HEK293 (cell line): Measurements from ENCODE around the gene GGTA1.

ENCODE experiments used
- CTCF ChIA-PET: fragments of 350-600 bp; formaldehyde crosslinking; extraction: SDS; loops from one replicate; lab custom pipeline; 2021; ENCODE audit warnings: antibody characterized with exemption; lab: Yijun Ruan, JAX
- POLR2A ChIA-PET: fragments of 300-600 bp; formaldehyde crosslinking; extraction: SDS; loops from one replicate; lab custom pipeline; 2020; ENCODE audit warnings: antibody characterized with exemption, inconsistent platforms; lab: Yijun Ruan, JAX
- H3K27ac ChIP-seq: fragments of 200-500 bp; sonication (Bioruptor generic); 2 replicates; pipeline ENCODE4 v1.5.1; 2014; ENCODE audit warnings: low read depth, low read length, control low read depth, inconsistent platforms; ENCODE audit errors: extremely low read depth
- H3K36me3 ChIP-seq, 2 experiments: fragments of 200-500 bp in 1 of 2; sonication (Bioruptor generic) in 1 of 2; 1 replicate in 1 of 2; 2 replicates in 1 of 2; pipeline ENCODE4 v1.5.1; 2014 to 2017; ENCODE audit warnings: inconsistent platforms in 2 of 2, low read length in 2 of 2; ENCODE audit not compliant: control insufficient read depth in 2 of 2, insufficient read depth in 1 of 2
- H3K4me1 ChIP-seq: fragments of 200-500 bp; sonication (Bioruptor generic); 2 replicates; pipeline ENCODE4 v1.5.1; 2014; ENCODE audit warnings: mild to moderate bottlenecking, low read length, inconsistent platforms; ENCODE audit not compliant: control insufficient read depth, insufficient read depth
- H3K4me3 ChIP-seq: 2 replicates; pipeline ENCODE4 v1.5.1; 2011; ENCODE audit warnings: low read depth, mild to moderate bottlenecking, control low read depth, low read length, moderate library complexity
- H3K9me3 ChIP-seq: fragments of 200-500 bp; sonication (Bioruptor generic); 2 replicates; pipeline ENCODE4 v1.5.1; 2014; ENCODE audit warnings: low read depth, low read length, inconsistent platforms; ENCODE audit not compliant: control insufficient read depth, insufficient read depth
- ATF2 ChIP-seq: fragments of 450-650 bp; formaldehyde crosslinking; IDR thresholded peaks from 2 replicates; pipeline ENCODE4 v1.5.1; 2016; ENCODE audit warnings: missing biosample characterization, missing genetic modification characterization, low read depth
- BCL11B ChIP-seq: fragments of 450-650 bp; formaldehyde crosslinking; IDR thresholded peaks from 2 replicates; pipeline ENCODE4 v1.5.1; 2016; ENCODE audit warnings: low read depth, missing biosample characterization, missing genetic modification characterization
- GLIS1 ChIP-seq: fragments of 450-650 bp; formaldehyde crosslinking; IDR thresholded peaks from 2 replicates; pipeline ENCODE4 v1.5.1; 2016; ENCODE audit warnings: missing biosample characterization, missing genetic modification characterization
- OSR2 ChIP-seq: fragments of 450-650 bp; formaldehyde crosslinking; IDR thresholded peaks from 2 replicates; pipeline ENCODE4 v1.5.1; 2016; ENCODE audit warnings: missing biosample characterization, missing genetic modification characterization
- OVOL3 ChIP-seq: fragments of 450-650 bp; formaldehyde crosslinking; IDR thresholded peaks from 2 replicates; pipeline ENCODE4 v1.5.1; 2016; ENCODE audit warnings: missing biosample characterization, missing genetic modification characterization
- ZBTB1 ChIP-seq: fragments of 450-650 bp; formaldehyde crosslinking; IDR thresholded peaks from 2 replicates; pipeline ENCODE4 v1.5.1; 2016; ENCODE audit warnings: missing biosample characterization, missing genetic modification characterization
- ZFP41 ChIP-seq: fragments of 450-650 bp; formaldehyde crosslinking; IDR thresholded peaks from 2 replicates; pipeline ENCODE4 v1.5.1; 2016; ENCODE audit warnings: missing biosample characterization, missing genetic modification characterization, borderline replicate concordance
- ZNF121 ChIP-seq: fragments of 450-650 bp; formaldehyde crosslinking; IDR thresholded peaks from 2 replicates; pipeline ENCODE4 v1.5.1; 2016; ENCODE audit warnings: missing biosample characterization, missing genetic modification characterization
- ZNF248 ChIP-seq: fragments of 450-650 bp; formaldehyde crosslinking; IDR thresholded peaks from 2 replicates; pipeline ENCODE4 v1.5.1; 2017; ENCODE audit warnings: missing biosample characterization, missing genetic modification characterization
- ZNF266 ChIP-seq: fragments of 450-650 bp; formaldehyde crosslinking; IDR thresholded peaks from 2 replicates; pipeline ENCODE4 v1.5.1; 2016; ENCODE audit warnings: missing biosample characterization, missing genetic modification characterization, low read depth
- ZNF311 ChIP-seq: fragments of 450-650 bp; formaldehyde crosslinking; IDR thresholded peaks from 2 replicates; pipeline ENCODE4 v1.5.1; 2017; ENCODE audit warnings: missing biosample characterization, missing genetic modification characterization, borderline replicate concordance
- ZNF324 ChIP-seq: fragments of 450-650 bp; formaldehyde crosslinking; IDR thresholded peaks from 2 replicates; pipeline ENCODE4 v1.5.1; 2016; ENCODE audit warnings: missing biosample characterization, missing genetic modification characterization
- ZNF350 ChIP-seq: fragments of 450-650 bp; formaldehyde crosslinking; IDR thresholded peaks from 2 replicates; pipeline ENCODE4 v1.5.0; 2017; ENCODE audit warnings: missing biosample characterization, mild to moderate bottlenecking, missing genetic modification characterization
- ZNF354C ChIP-seq: fragments of 450-650 bp; formaldehyde crosslinking; IDR thresholded peaks from 2 replicates; pipeline ENCODE4 v1.5.1; 2016; ENCODE audit warnings: missing biosample characterization, missing genetic modification characterization, low read depth, borderline replicate concordance
- ZNF514 ChIP-seq: fragments of 450-650 bp; formaldehyde crosslinking; IDR thresholded peaks from 2 replicates; pipeline ENCODE4 v1.5.1; 2016; ENCODE audit warnings: missing biosample characterization, missing genetic modification characterization
- ZNF558 ChIP-seq: fragments of 450-650 bp; formaldehyde crosslinking; IDR thresholded peaks from 2 replicates; pipeline ENCODE4 v1.5.1; 2016; ENCODE audit warnings: missing biosample characterization, missing genetic modification characterization
- ZNF621 ChIP-seq: fragments of 450-650 bp; formaldehyde crosslinking; IDR thresholded peaks from 2 replicates; pipeline ENCODE4 v1.5.1; 2017; ENCODE audit warnings: missing biosample characterization, missing genetic modification characterization
- ZNF623 ChIP-seq: fragments of 450-650 bp; formaldehyde crosslinking; IDR thresholded peaks from 2 replicates; pipeline ENCODE4 v1.5.1; 2016; ENCODE audit warnings: missing biosample characterization, missing genetic modification characterization
- ZNF670 ChIP-seq: fragments of 450-650 bp; formaldehyde crosslinking; IDR thresholded peaks from 2 replicates; pipeline ENCODE4 v1.5.1; 2016; ENCODE audit warnings: missing biosample characterization, missing genetic modification characterization, low read depth
- ZSCAN23 ChIP-seq: fragments of 450-650 bp; formaldehyde crosslinking; IDR thresholded peaks from 2 replicates; pipeline ENCODE4 v1.5.1; 2016; ENCODE audit warnings: missing biosample characterization, missing genetic modification characterization
- TF ChIP-seq, protein P1 (sequence below): fragments of 450-650 bp; IDR thresholded peaks from 2 replicates; pipeline ENCODE4 v1.5.1; 2018; ENCODE audit warnings: missing biosample characterization, mild to moderate bottlenecking, missing genetic modification characterization

Gene GGTA1

DNA sequence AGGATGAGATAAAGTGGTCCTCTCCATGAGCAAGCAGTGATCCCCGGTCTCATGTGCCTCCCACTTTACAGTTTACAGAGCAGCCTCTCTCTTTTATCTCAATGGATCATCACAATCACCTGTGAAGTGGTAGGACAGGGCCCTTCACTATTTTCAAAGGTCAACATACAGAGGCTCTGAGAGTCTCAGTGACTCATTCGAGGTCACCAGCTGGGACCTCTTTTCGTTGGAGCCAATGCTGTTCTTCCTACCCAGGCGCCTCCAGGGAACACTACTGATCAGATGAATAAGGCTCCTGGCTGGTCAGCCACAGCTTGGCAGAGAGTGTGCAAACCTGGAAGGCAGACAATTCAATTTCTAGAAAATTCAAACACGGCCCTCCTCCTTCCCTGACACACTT lies 16.6 kb downstream of the GGTA1 start (continued):
- TF ChIP-seq, protein P1, sequence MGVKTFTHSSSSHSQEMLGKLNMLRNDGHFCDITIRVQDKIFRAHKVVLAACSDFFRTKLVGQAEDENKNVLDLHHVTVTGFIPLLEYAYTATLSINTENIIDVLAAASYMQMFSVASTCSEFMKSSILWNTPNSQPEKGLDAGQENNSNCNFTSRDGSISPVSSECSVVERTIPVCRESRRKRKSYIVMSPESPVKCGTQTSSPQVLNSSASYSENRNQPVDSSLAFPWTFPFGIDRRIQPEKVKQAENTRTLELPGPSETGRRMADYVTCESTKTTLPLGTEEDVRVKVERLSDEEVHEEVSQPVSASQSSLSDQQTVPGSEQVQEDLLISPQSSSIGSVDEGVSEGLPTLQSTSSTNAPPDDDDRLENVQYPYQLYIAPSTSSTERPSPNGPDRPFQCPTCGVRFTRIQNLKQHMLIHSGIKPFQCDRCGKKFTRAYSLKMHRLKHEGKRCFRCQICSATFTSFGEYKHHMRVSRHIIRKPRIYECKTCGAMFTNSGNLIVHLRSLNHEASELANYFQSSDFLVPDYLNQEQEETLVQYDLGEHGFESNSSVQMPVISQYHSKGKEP (tag by site-specific recombination), result no peak
- TF ChIP-seq ZBTB1 (tag by site-specific recombination) (no peak), ZNF670 (no peak), ZNF311 (tag by site-specific recombination) (no peak)

DNA sequence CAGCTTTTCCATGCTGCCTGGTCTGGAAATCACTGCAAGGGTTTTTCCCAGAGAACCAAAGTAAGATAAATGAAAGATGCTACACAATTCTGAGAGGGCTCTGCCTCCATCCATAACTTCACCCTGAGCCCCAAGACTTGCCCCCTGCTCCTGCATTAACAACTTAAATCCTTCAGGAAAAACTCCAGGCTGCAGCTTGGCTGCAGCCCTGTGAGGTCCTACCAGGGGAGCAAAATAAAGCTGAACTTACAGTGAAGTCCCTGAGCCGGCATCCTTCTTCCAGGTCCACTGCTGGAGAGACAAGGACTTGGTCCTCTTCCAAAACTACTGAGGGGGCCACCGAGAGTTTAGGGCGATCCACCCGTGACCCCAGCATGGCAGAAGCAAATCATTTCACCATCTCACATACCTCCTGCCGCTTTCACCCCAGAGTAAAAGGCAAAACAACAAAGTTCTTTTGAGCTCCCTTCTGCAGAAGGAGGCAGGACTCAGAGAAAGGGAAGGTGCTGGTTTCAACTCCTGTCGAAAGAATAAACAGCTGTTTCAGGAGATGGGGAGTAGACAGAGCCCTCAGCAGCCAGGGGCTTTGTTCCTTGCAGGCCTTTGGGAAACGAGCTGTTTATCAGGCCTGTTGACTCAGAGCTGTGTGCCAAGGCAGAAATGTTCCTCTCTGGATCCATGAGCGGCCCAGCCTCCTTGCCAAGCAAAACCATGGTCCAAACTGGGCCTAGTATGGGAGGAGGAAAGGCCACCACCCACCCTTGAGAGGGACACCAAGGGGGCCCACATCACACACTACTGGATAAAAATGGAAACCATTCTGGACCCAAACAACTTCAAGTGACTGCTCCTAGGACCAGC lies 20.6 kb downstream of the GGTA1 start:
- CTCF ChIA-PET, result interaction anchor here (1.2 to 1.7 kb wide), 2 partner anchors 16 to 201 kb away, joined by 3 read pairs; no protein-coding TSS in a partner anchor
- no peak for TF ChIP-seq ZNF621 (tag by site-specific recombination)
- 0 out of 2 replicates have a peak, but pooled peaks have one; percentile 9 for TF ChIP-seq GLIS1
- TF ChIP-seq ZNF266 (tag by site-specific recombination), result no peak
- TF ChIP-seq ZNF558, result no peak

DNA sequence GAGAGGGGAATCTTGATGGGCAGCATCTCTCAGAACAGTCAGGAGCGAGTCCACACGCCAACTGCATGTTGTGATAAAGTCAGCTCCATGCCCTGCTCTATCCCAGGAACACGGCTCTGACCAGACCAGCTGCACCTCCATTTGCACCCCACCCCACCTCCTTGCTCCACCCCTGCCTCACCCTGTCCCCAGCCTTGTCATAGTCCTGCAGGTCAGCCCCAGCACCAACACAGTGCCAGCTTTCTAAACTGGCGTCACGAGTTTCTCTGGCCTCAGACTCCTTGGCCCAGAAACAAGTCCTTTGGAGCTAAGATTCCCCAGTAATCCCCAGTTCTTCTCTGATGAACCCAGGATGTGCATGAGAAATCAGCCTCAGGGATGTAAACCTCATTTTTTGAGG lies 23.5 kb downstream of the GGTA1 start:
- Histone ChIP-seq H3K9me3 (no peaks in the 10 kb centered on the region), H3K4me1 (no peaks in the 10 kb centered on the region), H3K4me3 (no peak overlapping the region), H3K27ac (no peak overlapping the region), H3K36me3 (no peaks in the 10 kb centered on the region)
- CTCF ChIA-PET, result interaction anchor here (0.9 to 1.1 kb wide), 2 partner anchors 10 to 13 kb away, joined by 3 read pairs; no protein-coding TSS in a partner anchor
- TF ChIP-seq ZNF350 (no peak), OSR2 (no peak), ZNF248 (tag by site-specific recombination) (no peak), ZNF121 (tag by site-specific recombination) (no peak), ZNF623 (no peak), OVOL3 (tag by site-specific recombination) (no peak), ZSCAN23 (tag by site-specific recombination) (no peak), ATF2 (no peak), ZNF514 (no peak), ZNF354C (no peak), BCL11B (tag by site-specific recombination) (no peak), ZFP41 (tag by site-specific recombination) (no peak), ZNF324 (tag by site-specific recombination) (no peak)
- TF ChIP-seq, protein P1 (tag by site-specific recombination), result no peak
- POLR2A ChIA-PET, result interaction anchor here (1.1 kb wide), 1 partner anchor 24 kb away, joined by 4 read pairs; the partner anchor contains the start of gene GGTA1

More for the DNA sequence above, 20.6 kb downstream of the GGTA1 start:
- no peak overlapping the region for H3K27ac ChIP-seq
- no peaks in the 10 kb centered on the region for H3K4me1 ChIP-seq
- H3K4me3 ChIP-seq, result no peak overlapping the region
- no peaks in the 10 kb centered on the region for H3K9me3 ChIP-seq
- POLR2A ChIA-PET, result interaction anchor here (1.1 kb wide), 1 partner anchor 21 kb away, joined by 3 read pairs; the partner anchor contains the start of gene GGTA1
- H3K36me3 ChIP-seq, result no peaks in the 10 kb centered on the region
